Lower leg skin (tissue), 3 donors: ENCODE data around the gene LHFPL3.

Experiments
- POLR2A ChIP-seq, 2 donors: fragments of 450-650 bp; IDR thresholded peaks; one replicate each; pipeline ENCODE4 v1.6.1; 2016 to 2017; ENCODE audit warnings: antibody characterized with exemption in 2 of 2, mild to moderate bottlenecking in 1 of 2, moderate library complexity in 1 of 2
- TF ChIP-seq, protein P1 (sequence below), 3 donors: fragments of 450-650 bp; IDR thresholded peaks; one replicate each; pipeline ENCODE4 v1.5.1; 2016; ENCODE audit warnings: antibody characterized with exemption in 3 of 3, mild to moderate bottlenecking in 3 of 3, moderate library complexity in 2 of 3

DNA sequence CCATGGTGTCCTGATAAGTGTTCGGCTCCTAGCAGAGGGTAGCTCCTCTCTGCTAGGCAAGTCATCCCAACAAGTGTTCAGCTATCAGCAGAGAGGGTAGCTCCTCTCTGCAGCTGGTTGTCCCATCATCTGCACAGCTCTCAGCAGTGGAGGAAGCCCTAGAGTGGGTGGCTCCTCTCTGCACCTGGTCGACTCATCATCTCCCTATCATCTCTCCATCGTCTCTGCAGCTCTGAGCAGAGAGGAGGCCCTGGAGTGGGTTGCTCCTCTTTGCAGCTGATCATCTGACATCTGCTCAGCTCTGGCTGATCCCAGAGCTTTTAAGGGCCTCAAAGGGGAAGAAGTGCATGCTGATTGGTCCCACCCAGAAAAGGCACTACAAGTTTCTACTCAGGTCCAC, 485.7 kb downstream of the LHFPL3 start:
- TF ChIP-seq POLR2A (IDR thresholded peaks at IDR 0.05): no peak
- TF ChIP-seq, protein P1, sequence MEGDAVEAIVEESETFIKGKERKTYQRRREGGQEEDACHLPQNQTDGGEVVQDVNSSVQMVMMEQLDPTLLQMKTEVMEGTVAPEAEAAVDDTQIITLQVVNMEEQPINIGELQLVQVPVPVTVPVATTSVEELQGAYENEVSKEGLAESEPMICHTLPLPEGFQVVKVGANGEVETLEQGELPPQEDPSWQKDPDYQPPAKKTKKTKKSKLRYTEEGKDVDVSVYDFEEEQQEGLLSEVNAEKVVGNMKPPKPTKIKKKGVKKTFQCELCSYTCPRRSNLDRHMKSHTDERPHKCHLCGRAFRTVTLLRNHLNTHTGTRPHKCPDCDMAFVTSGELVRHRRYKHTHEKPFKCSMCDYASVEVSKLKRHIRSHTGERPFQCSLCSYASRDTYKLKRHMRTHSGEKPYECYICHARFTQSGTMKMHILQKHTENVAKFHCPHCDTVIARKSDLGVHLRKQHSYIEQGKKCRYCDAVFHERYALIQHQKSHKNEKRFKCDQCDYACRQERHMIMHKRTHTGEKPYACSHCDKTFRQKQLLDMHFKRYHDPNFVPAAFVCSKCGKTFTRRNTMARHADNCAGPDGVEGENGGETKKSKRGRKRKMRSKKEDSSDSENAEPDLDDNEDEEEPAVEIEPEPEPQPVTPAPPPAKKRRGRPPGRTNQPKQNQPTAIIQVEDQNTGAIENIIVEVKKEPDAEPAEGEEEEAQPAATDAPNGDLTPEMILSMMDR (IDR thresholded peaks at IDR 0.05): no peak
